Lung (tissue), 12 donors: ENCODE results near the gene CDKL2. TPM values are rescaled to one million over a fixed set of nuclear protein-coding genes. Genes with fewer than 3 reads are reported as not detected.
"Not testable (repeated sequence)": the region's sequence is repeated elsewhere in the genome, so short reads cannot be mapped to it uniquely, and the experiment has no call there.

Experiments
- ATAC-seq: fragments of 200-7000 bp; cut with Tn5 transposase; one replicate; pipeline ENCODE4 v1.9.1; 2020; ENCODE audit warnings: moderate number of reproducible peaks; ENCODE audit not compliant: insufficient read depth, low FRiP score
- DNase-seq, 3 donors: peaks; one replicate each; pipeline ENCODE4 v3.0.0-alpha.2; 2013 to 2017
- H3K27ac ChIP-seq, 2 donors: one replicate each; pipeline ENCODE4 v1.5.1; 2013; ENCODE audit warnings: mild to moderate bottlenecking in 2 of 2, moderate library complexity in 2 of 2, control low read depth in 1 of 2, inconsistent platforms in 1 of 2, low read depth in 1 of 2, low read length in 1 of 2
- H3K27me3 ChIP-seq, 3 donors: one replicate each; pipeline ENCODE4 v1.5.1; 2013; ENCODE audit warnings: low read length in 2 of 3; ENCODE audit not compliant: control insufficient read depth in 3 of 3, insufficient read depth in 3 of 3
- H3K36me3 ChIP-seq, 4 donors: one replicate each; pipeline ENCODE4 v1.5.1; 2013; ENCODE audit warnings: low read length in 4 of 4, mild to moderate bottlenecking in 1 of 4, moderate library complexity in 1 of 4; ENCODE audit not compliant: control insufficient read depth in 4 of 4, insufficient read depth in 4 of 4
- H3K4me1 ChIP-seq, 5 donors: one replicate each; pipeline ENCODE4 v1.5.1; 2013; ENCODE audit warnings: low read length in 5 of 5, mild to moderate bottlenecking in 2 of 5, moderate library complexity in 1 of 5; ENCODE audit not compliant: control insufficient read depth in 5 of 5, insufficient read depth in 5 of 5
- H3K4me3 ChIP-seq: one replicate; pipeline ENCODE4 v1.5.1; 2013; ENCODE audit warnings: mild to moderate bottlenecking, control low read depth, moderate library complexity
- H3K9ac ChIP-seq, 2 donors: one replicate each; pipeline ENCODE4 v1.5.1; 2013; ENCODE audit warnings: low read length in 2 of 2, control low read depth in 1 of 2; ENCODE audit not compliant: insufficient read depth in 1 of 2
- H3K9me3 ChIP-seq, 4 donors: one replicate each; pipeline ENCODE4 v1.5.1; 2013; ENCODE audit warnings: low read length in 3 of 4, mild to moderate bottlenecking in 1 of 4, moderate library complexity in 1 of 4; ENCODE audit not compliant: control insufficient read depth in 4 of 4, insufficient read depth in 3 of 4
- WGBS, 2 donors: extraction: QIAGEN DNeasy Blood & Tissue Kit; methylation state at CpG; one replicate each; pipeline ENCODE4 v1.1.7; 2013; 5-methylcytosine and 5-hydroxymethylcytosine counted together
- polyA plus RNA-seq, 2 donors: library from polyadenylated mRNA; stranded (reverse); fragments of 200-250 nt; gene quantifications; one replicate each; pipeline ENCODE4 v1.2.1, GENCODE V29; 2013
- total RNA-seq, 2 donors: library from RNA; depleted of rRNA in 1 of 2; stranded (reverse); fragments of >200 nt in 1 of 2; gene quantifications; one replicate each; pipeline ENCODE4 v1.2.1, GENCODE V29; 2014 to 2021
- TF ChIP-seq, protein P1 (sequence below): IDR thresholded peaks from 2 replicates; pipeline ENCODE4 v1.5.1; 2012; ENCODE audit warnings: mild to moderate bottlenecking; ENCODE audit errors: control extremely low read depth, extremely low read depth
- donor health status: control.
- donor health status: control.
- donor health status: Bipolar disorder and iron deficiency.
- donor health status: healthy.
- donor health status: DM: yes; HTN: yes; CAD: no.

Gene CDKL2
- total and polyA plus RNA-seq, 4 donors: 2.7 to 16.3 (median 9.6) TPM

DNA sequence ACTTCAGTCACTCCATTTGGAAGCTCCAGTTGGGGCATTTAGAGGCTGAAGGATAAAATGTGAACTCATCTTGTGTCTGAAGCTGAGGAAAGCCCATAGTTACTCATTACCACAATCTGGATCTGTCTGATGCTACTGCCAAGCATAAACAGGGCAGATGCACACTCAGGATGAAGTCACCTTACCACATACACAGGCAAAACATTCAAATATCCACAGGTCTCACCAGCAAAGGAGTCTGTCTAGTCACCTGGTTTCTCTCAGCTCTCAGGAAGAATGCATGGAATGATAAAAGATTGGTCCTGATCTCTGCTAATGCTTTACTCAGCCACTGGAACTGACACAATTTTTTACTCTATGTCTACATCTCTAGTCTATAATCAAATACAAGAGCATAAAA lies 87.5 kb downstream of the CDKL2 start:
- H3K27ac ChIP-seq: no peak overlapping the region
- DNase-seq (no peak), ATAC-seq (no peak)
- TF ChIP-seq, protein P1, sequence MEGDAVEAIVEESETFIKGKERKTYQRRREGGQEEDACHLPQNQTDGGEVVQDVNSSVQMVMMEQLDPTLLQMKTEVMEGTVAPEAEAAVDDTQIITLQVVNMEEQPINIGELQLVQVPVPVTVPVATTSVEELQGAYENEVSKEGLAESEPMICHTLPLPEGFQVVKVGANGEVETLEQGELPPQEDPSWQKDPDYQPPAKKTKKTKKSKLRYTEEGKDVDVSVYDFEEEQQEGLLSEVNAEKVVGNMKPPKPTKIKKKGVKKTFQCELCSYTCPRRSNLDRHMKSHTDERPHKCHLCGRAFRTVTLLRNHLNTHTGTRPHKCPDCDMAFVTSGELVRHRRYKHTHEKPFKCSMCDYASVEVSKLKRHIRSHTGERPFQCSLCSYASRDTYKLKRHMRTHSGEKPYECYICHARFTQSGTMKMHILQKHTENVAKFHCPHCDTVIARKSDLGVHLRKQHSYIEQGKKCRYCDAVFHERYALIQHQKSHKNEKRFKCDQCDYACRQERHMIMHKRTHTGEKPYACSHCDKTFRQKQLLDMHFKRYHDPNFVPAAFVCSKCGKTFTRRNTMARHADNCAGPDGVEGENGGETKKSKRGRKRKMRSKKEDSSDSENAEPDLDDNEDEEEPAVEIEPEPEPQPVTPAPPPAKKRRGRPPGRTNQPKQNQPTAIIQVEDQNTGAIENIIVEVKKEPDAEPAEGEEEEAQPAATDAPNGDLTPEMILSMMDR: no peak
- no peaks in the 10 kb centered on the region for H3K9me3 ChIP-seq
- no peak overlapping the region for H3K4me3 ChIP-seq
- H3K4me1 ChIP-seq: no peaks in the 10 kb centered on the region
- H3K9ac ChIP-seq: no peak overlapping the region
- peaks cover 0 to 6% (median 1%) of the 10 kb centered on the region in 4 donors for H3K36me3 ChIP-seq
- no peaks in the 10 kb centered on the region for H3K27me3 ChIP-seq

DNA sequence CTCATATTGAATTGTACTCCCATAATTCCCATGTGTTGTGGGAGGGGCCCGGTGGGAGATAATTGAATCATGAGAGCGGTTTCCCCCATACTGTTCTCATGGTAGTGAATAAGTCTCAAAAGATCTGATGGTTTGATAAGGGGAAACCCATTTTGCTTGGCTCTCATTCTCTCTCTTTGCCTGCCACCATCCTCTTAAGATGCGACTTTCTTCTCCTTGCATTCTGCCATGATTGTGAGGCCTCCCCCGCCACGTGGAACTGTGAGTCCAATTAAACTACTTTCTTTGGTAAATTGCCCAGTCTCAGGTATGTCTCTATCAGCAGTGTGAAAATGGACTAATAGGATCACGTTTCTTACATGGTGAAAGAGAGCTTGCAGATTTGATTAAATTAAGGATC lies 93.0 kb downstream of the CDKL2 start:
- ATAC-seq, H3K9ac ChIP-seq, H3K27me3 ChIP-seq, H3K36me3 ChIP-seq, H3K4me1 ChIP-seq, DNase-seq, H3K27ac ChIP-seq, H3K9me3 ChIP-seq, H3K4me3 ChIP-seq: not testable (repeated sequence)
- WGBS, 2 donors: 92 to 94% methylated on average over 6 of the region's 6 CpGs

DNA sequence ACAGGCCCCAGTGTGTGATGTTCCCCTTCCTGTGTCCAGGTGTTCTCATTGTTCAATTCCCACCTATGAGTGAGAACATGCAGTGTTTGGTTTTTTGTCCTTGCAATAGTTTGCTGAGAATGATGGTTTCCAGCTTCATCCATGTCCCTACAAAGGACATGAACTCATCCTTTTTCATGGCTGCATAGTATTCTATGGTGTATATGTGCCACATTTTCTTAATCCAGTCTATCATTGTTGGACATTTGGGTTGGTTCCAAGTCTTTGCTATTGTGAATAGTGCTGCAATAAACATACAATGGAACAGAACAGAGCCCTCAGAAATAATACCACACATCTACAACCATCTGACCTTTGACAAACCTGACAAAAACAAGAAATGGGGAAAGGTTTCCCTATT lies 96.4 kb downstream of the CDKL2 start:
- not testable (repeated sequence) for H3K4me1 ChIP-seq, DNase-seq, H3K9ac ChIP-seq, H3K27ac ChIP-seq, H3K27me3 ChIP-seq, ATAC-seq, H3K9me3 ChIP-seq, H3K4me3 ChIP-seq
- peaks cover 12 to 33% (median 15%) of the 10 kb centered on the region in 4 donors for H3K36me3 ChIP-seq

DNA sequence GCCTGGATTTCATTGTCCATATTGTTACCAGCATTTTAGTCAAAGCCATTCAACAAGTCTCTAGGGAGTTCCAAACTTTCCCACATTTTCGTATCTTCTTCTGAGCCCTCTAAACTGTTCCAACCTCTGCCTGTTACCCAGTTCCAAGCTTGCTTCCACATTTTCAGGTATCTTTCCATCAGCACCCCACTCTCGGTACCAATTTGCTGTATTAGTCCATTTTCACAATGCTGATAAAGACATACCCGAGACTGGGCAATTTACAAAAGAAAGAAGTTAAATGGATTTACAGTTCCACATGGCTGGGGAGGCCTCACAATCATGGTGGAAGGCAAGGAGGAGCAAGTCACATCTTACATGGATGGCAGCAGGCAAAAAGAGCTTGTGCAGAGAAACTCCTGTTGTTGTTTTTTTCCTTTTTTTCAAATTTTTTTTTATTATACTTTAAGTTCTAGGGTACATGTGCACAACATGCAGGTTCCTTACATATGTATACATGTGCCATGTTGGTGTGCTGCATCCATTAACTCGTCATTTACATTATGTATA lies 96.9 kb downstream of the CDKL2 start:
- not testable (repeated sequence) for H3K4me1 ChIP-seq, H3K27me3 ChIP-seq, H3K9me3 ChIP-seq, H3K27ac ChIP-seq, DNase-seq, ATAC-seq, H3K4me3 ChIP-seq, H3K9ac ChIP-seq
- H3K36me3 ChIP-seq: peaks cover 12 to 33% (median 15%) of the 10 kb centered on the region in 4 donors
- 97 to 98% methylated on average over 4 of the region's 4 CpGs for WGBS, 2 donors

- not testable (repeated sequence) for H3K9me3 ChIP-seq, H3K27ac ChIP-seq, H3K27me3 ChIP-seq, ATAC-seq, H3K4me1 ChIP-seq, H3K9ac ChIP-seq, H3K4me3 ChIP-seq, DNase-seq
- peaks cover 17 to 35% (median 19%) of the 10 kb centered on the region in 4 donors for H3K36me3 ChIP-seq
- WGBS, 2 donors: 78 to 86% methylated on average over 7 of the region's 7 CpGs
Measured at GRCh38 chr4:75531536-75532143, 98.7 kb downstream of the CDKL2 start.
